Activated CD4-positive, alpha-beta T cell treated with anti-CD3 and anti-CD28 coated beads, Interleukin-2, amount 10 ng/mL, durations not matched to agents 24 days and 14 days (primary cell): Measurements from ENCODE around the gene GIT1. TPM values are rescaled to one million over a fixed set of nuclear protein-coding genes. Genes with fewer than 3 reads are reported as not detected.

Experiments
- DNase-seq: peaks from one replicate; pipeline ENCODE4 v3.0.0; 2022
- H3K27ac Mint-ChIP-seq: one replicate; pipeline ENCODE4 v1.8.0; 2022; ENCODE audit warnings: mild to moderate bottlenecking, mixed read lengths
- H3K27me3 Mint-ChIP-seq: one replicate; pipeline ENCODE4 v1.8.0; 2022; ENCODE audit warnings: mixed read lengths
- H3K36me3 Mint-ChIP-seq: one replicate; pipeline ENCODE4 v1.8.0; 2022; ENCODE audit warnings: low read depth, mild to moderate bottlenecking, mixed read lengths
- H3K4me1 Mint-ChIP-seq: one replicate; pipeline ENCODE4 v1.8.0; 2021; ENCODE audit warnings: mixed read lengths
- H3K4me3 Mint-ChIP-seq: one replicate; pipeline ENCODE4 v1.8.0; 2022; ENCODE audit warnings: mild to moderate bottlenecking, moderate library complexity, mixed read lengths
- H3K9me3 Mint-ChIP-seq: one replicate; pipeline ENCODE4 v1.8.0; 2021; ENCODE audit warnings: mixed read lengths
- intact Hi-C: fragments of 100-400 bp; cut with micrococcal nuclease; formaldehyde crosslinking; loops from one replicate; pipeline ENCODE4 v1.15.1; 2023
- total RNA-seq: library from RNA; stranded (reverse); gene quantifications from 2 replicates; pipeline ENCODE4 v1.2.3, GENCODE V29; 2022

The GIT1 gene
- total RNA-seq, 1 donor from 2014 or later, result 91.3 TPM

DNA sequence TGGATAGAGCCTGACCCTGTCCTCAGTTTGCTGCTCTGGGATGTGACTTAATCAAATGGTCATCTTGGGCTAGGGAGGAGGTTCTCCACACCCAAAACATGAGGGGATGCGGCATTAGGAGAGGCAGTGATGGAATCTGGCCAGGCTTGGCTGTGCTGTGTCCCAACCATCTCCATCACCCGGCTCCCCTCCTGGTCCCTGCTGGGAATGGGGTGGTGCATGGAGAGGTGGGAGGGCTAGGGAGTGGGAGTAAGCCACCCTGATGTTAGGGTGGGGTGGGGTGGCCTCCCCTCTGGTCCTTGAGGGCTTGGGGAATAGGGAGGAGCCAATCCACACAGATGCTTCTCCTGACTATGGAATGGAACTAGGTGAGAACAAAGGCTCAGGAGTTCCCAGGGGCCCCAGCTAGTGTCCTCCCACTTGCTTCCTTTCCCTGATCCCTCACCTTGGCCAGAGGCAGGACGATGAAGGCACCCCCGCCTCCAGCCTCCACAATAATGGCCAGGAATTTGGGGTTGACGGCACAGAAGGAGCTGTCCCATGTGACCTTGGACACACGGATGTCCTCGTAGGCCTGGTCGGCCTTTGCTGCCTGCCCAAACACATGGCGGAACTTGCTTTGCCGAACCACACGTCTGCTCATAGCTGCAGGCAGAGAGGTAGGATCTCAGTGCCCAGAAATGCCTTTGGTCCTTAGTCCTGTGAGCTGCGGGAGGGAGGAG is 31.5 kb upstream of the GIT1 start:
- Mint-ChIP-seq H3K9me3 (no peaks in the 10 kb centered on the region), H3K4me1 (peaks cover 50% of the 10 kb centered on the region), H3K4me3 (peak overlapping the region; percentile 82), H3K36me3 (no peaks in the 10 kb centered on the region), H3K27me3 (peaks cover 5% of the 10 kb centered on the region), H3K27ac (no peak overlapping the region)
- intact Hi-C loops, result no loop called here
- DNase-seq, result no peak

DNA sequence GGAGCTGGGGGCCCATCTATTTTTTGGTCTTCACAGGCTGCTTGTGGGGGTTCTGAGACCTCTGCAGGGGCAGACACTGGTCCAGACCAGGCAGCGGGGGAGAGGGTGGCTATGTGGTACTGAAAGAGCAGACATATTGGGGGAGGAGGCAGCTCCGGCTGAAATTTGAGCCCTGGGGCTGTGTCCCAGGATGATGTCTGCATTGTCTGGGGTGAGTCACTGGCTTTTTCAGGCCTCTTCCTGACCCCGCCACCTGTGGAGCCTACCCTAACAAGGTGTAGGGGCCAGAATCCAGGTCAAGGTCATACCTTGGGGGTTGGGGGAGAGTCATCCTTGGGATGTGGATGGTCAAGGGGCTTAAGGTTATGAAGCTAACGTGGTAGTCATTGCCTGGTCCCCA is 30.8 kb upstream of the GIT1 start:
- intact Hi-C loops, result no loop called here
- Mint-ChIP-seq H3K4me1 (peaks cover 48% of the 10 kb centered on the region), H3K36me3 (no peaks in the 10 kb centered on the region)

DNA sequence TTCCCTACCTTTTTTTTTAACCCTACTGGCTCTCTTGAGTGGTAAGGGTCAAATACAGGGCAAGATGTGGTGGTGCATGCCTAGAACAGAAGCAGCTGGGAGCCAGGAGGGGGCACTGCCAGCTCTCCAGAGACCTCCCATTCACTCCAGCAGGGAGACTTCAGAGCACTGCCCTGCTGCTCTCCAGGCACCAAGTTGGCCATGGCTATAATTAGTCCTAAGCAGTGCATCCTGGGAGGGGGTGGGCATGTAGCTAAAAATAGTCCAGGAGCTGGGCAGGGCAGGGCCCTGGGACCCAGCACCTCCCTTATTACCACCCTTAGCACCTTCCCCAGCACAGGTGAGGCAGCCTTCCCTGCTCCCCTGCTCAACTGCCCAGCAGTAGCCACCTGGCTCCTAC is 29.8 kb upstream of the GIT1 start:
- peaks cover 6% of the 10 kb centered on the region for H3K27me3 Mint-ChIP-seq

More for the DNA sequence above, 30.8 kb upstream of the GIT1 start:
- Mint-ChIP-seq H3K4me3 (no peak overlapping the region), H3K27ac (no peak overlapping the region), H3K9me3 (no peaks in the 10 kb centered on the region), H3K27me3 (peaks cover 6% of the 10 kb centered on the region)
- no peak for DNase-seq

DNA sequence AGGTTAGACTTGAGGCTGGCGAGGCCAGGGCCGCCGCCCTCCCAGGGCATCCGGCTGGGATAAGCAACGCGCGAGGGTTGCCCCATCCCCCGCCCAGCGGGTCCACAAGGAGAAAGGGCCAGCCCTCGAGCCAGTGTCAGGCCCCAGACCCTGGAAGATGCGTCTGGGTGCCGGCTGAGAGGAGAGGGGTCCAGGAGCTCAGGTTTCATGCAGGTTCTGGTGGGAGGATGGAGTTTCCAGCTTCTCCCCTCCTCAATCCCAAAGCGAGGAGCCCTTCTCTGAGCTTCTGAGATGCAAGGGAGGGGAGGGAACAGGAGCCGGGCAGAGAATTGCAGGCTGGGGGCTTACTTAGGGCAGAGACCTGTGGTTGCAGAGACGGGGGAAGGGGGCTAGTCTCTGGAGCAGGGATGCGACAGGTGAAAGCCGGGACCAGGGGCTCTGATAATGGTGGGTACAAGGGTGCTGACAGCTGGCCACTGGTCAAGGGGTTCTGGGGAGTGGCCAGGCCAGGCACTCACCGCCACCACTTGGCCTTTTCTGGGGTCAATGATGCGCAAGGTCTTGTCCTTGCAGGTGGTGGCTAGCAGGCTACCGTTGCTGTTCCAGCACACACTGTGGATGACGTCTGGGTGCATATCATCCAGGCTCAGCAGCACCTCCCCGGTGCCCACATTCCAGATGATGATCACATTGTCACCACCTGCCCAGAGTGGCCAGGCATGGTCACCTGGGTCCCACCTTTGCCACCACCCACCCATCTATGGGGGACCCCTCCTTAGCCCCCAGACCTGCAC is 29.0 kb upstream of the GIT1 start:
- no peaks in the 10 kb centered on the region for H3K36me3 Mint-ChIP-seq
- H3K9me3 Mint-ChIP-seq, result no peaks in the 10 kb centered on the region
- intact Hi-C loops, result loop anchor here (5.0 kb wide), 1 partner anchor 314 kb away; the partner anchor contains the start of gene SSH2
- peaks cover 45% of the 10 kb centered on the region for H3K4me1 Mint-ChIP-seq
- peak; percentile 59 for DNase-seq
- H3K27ac Mint-ChIP-seq, result peak overlapping the region; percentile 58
- H3K4me3 Mint-ChIP-seq, result peak overlapping the region; percentile 83
- H3K27me3 Mint-ChIP-seq, result peaks cover 6% of the 10 kb centered on the region

More for the DNA sequence above, 29.8 kb upstream of the GIT1 start:
- H3K4me3 Mint-ChIP-seq, result no peak overlapping the region
- H3K27ac Mint-ChIP-seq, result no peak overlapping the region
- intact Hi-C loops, result loop anchor here (5.0 kb wide), 1 partner anchor 313 kb away; the partner anchor contains the start of gene SSH2
- H3K4me1 Mint-ChIP-seq, result peaks cover 48% of the 10 kb centered on the region
- no peaks in the 10 kb centered on the region for H3K9me3 Mint-ChIP-seq
- no peaks in the 10 kb centered on the region for H3K36me3 Mint-ChIP-seq
- DNase-seq, result no peak

DNA sequence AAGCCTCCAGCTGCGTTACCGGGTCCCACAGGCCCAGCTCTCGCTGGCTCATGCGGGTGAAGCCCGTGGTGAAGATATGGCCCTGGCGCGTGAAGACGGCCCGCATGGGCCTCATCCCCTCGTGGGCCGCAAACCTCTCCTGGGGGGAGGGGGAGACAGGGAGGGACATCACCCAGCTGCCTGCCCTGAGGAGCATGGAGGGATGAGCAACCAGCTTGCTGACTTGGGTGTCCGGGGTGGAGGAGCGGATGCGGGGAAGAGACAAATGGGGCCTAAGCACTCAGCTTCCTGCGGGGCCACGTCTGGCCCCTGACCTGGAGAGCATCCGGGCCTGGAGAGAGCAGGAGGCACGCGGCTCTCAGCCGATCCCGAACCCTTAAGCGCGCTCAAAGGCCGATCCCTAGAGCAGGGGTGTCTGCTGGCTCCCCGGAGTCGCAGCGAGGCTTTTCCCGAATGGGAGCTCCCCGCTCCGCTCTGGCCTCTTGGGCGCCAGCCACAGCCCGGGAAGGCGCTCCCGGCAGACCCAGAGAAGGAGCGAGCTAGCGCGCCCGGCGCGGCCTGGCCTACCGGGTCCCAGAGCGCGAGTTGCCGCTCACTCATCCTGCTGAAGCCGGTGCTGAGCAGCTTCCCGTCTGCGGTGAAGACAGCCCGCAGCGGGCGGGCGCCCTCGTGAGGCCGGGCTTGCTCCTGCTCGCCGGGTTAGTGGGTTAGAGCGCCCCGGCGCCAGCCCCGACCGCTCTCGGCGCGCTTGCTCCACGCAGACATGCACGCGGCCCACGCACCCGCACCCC is 28.2 kb upstream of the GIT1 start:
- Mint-ChIP-seq H3K36me3 (no peaks in the 10 kb centered on the region), H3K27me3 (peaks cover 6% of the 10 kb centered on the region), H3K9me3 (no peaks in the 10 kb centered on the region), H3K4me1 (peaks cover 40% of the 10 kb centered on the region), H3K27ac (peak overlapping the region; percentile 93), H3K4me3 (peak overlapping the region; percentile 83)
- intact Hi-C loops, result loop anchor here (2.0 to 5.0 kb wide), 2 partner anchors 143 to 315 kb away; partner anchors contain the start of gene SSH2
- DNase-seq, result peak; percentile 97

DNA sequence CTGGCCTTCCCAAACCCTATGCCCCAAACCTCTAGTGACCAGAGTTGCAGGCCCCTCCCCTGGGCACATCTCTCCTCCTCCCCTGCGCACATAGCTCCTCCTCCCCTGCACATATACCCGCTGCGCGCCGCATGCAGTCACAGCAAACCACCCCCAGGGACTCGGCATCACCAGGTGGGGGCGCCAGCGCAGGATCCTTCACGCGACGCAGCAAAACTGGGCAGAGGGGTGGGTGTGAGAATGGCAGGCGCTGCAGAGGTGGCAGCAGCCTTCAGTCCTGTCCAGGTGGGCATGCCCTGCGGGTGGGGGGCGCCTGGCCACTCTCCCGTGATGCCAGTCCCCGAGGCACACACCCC is 27.7 kb upstream of the GIT1 start:
- Mint-ChIP-seq H3K9me3 (no peaks in the 10 kb centered on the region), H3K27ac (peak overlapping the region; percentile 93), H3K4me3 (peak overlapping the region; percentile 83), H3K36me3 (no peaks in the 10 kb centered on the region), H3K4me1 (peaks cover 38% of the 10 kb centered on the region), H3K27me3 (peaks cover 6% of the 10 kb centered on the region)
- intact Hi-C loops, result loop anchor here (2.0 to 5.0 kb wide), 2 partner anchors 144 to 315 kb away; partner anchors contain the start of gene SSH2
- DNase-seq, result peak; percentile 97

DNA sequence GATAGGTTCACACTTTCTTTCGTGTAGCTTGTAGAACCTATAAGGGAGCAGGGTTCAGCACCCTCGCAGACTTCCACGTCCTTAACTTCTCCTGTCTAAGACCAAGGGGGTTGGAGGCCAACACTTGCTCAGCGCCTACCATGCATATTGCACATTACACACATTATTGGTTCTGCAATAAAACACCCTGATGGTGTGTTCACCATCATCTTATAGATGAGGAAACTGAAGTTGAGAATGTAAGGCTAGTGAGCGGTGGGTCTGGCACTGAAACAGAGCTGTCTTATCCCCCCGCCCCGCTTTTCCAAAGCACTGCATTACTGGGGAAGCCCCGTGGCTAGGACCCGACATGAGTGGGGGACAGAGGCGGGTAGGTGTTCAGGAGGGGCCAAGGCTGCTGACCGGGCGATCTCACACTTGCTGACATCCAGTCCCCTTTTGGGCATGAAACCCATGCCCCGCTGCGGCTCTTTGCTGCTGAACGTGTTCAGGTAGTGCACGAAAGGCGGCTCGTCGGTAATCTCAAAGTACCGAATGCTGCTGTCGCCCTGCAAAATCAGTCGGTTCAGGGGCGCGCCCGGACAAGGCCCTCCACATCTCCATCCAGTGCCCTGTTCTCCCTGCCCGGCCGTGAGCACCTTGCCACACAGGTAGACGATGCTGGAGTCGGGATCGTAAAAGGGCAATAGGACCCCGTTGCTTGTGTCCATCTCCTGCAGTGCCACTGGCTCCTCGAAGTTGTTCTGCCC is 27.0 kb upstream of the GIT1 start:
- H3K36me3 Mint-ChIP-seq, result no peaks in the 10 kb centered on the region
- peaks cover 6% of the 10 kb centered on the region for H3K27me3 Mint-ChIP-seq
- peaks cover 35% of the 10 kb centered on the region for H3K4me1 Mint-ChIP-seq
- intact Hi-C loops, result loop anchor here (2.0 to 5.0 kb wide), 2 partner anchors 144 to 316 kb away; partner anchors contain the start of gene SSH2
- no peaks in the 10 kb centered on the region for H3K9me3 Mint-ChIP-seq
- DNase-seq, result peak; percentile 76
- peak overlapping the region; percentile 93 for H3K27ac Mint-ChIP-seq
- peak overlapping the region; percentile 83 for H3K4me3 Mint-ChIP-seq

DNA sequence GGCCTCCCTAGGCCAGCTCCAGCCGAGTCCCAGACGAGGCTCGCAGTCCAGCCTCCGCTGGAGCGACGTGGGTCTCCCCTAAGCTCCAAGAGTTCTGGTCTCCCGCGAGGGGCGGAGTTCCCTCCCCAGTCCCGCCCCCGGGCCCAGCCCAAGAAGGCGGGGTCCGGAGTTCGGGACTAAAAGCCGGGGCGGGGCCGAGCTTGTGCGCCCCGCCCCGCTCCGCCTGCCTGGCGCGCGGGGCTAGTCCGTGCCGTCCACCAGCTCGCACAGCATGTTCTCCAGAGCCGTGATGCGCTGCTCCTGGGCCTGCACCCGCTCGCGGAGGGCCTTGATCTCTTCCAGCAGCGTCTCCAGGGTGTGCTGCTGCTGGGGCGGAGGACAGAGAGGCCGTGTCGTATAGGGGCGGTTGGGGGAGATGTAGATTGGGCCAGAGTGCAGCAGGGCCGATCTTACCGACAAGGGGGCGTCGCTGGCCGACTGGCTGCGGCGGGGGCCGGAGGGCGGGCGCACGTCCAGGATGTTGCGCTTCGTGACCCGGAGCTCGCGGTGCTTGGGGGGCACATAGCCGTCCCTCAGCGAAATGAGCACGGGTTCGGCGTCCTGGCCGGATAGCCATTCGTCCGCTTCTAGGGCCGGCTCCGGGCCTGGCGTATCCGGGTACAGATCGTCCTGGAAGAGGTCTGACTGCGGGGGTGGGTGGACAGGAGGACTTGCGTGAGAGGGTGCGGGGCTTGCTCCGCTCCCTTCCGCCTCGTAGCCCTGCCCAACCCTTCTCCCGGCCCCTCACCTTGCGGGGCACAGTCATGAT is 26.2 kb upstream of the GIT1 start:
- peak; percentile 98 for DNase-seq
- Mint-ChIP-seq H3K27me3 (peaks cover 6% of the 10 kb centered on the region), H3K4me3 (peak overlapping the region; percentile 83), H3K36me3 (no peaks in the 10 kb centered on the region), H3K4me1 (peaks cover 35% of the 10 kb centered on the region), H3K9me3 (no peaks in the 10 kb centered on the region), H3K27ac (peak overlapping the region; percentile 82)
- intact Hi-C loops, result loop anchor here (1.0 to 5.0 kb wide), 5 partner anchors 9 to 317 kb away; partner anchors contain the start of genes SSH2 and TP53I13

DNA sequence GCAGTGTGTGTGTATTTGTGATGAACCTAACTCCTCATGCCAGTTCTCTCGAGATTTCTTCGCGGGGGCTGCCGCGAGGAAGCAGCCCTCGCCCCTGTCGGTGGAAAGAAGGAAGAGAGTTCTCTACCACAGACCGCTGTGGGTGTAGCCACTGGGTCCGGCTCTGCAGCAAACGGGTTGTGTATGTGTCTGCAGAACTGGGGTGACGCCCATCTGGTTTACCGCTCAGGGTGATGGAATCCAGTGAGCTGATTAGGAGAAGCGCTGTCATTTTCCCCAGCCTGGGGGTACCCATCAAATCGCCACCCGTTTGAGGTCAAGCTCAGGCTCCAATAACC is 25.6 kb upstream of the GIT1 start:
- DNase-seq, result peak; percentile 93
- Mint-ChIP-seq H3K27ac (peak overlapping the region; percentile 82), H3K4me3 (peak overlapping the region; percentile 83), H3K36me3 (no peaks in the 10 kb centered on the region), H3K27me3 (peaks cover 6% of the 10 kb centered on the region), H3K4me1 (peaks cover 35% of the 10 kb centered on the region), H3K9me3 (no peaks in the 10 kb centered on the region)
- intact Hi-C loops, result loop anchor here (1.0 to 5.0 kb wide), 4 partner anchors 9 to 317 kb away; partner anchors contain the start of genes SSH2 and TP53I13

DNA sequence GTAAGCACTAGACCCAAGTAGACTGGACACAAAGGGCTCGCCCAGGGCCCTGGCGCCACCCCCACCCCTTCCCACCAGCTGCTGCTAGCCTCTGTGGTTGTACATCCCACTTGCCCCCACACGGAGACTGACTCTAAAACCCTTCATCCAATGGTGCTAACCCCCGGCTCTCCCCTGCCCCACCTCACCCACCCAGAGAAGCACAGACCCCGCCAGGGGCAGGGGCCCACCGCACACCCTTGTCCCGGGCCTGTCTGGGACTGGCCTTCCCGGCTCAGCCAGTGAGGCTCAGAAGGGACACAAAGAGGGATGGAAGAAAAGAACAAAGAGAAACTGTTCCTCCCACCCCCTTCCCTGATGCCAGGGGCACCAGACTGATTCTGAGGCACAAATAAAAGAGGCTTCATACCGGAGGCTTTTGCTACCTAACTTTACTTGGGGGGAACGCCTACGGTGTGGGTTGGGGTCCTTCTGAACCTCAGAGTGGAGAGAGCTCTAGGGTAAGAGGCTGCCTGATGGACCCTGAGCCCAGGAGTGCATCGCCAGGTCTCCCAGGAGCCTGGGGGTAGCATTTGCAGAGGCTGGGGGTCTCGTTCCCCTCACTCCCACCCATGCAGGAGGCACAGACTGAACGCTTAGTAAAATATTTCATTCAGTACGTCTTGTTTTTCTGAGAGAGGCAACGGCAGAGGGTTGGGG is 25.1 kb upstream of the GIT1 start:
- Mint-ChIP-seq H3K36me3 (peaks cover under 1% of the 10 kb centered on the region), H3K4me3 (peak overlapping the region; percentile 83), H3K9me3 (no peaks in the 10 kb centered on the region), H3K4me1 (peaks cover 35% of the 10 kb centered on the region), H3K27me3 (peaks cover 6% of the 10 kb centered on the region), H3K27ac (peak overlapping the region; percentile 82)
- DNase-seq, result no peak
- intact Hi-C loops, result loop anchor here (1.0 to 5.0 kb wide), 4 partner anchors 10 to 318 kb away; partner anchors contain the start of genes SSH2 and TP53I13

DNA sequence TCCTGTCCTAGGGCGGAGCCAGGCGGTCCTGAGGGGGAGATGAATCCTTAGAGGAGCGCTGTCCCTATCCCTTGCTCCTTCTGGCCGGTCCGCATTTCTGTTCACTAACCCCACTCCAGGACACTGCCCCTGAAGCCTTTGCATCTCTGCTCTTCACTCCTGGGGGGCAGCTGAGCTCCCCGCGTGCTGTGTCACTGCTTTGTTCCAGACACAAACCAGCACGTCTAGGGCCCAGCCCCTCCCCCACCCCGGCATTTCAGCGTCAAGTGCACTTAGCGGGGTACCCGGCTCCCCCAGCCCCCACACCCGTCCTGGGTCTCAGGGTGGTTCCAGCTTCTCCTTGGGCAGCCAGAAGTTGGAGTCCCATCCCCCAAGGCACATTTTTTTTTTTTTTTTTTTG is 24.4 kb upstream of the GIT1 start:
- intact Hi-C loops, result loop anchor here (1.0 kb wide), 1 partner anchor 34 kb away; no protein-coding TSS in a partner anchor
- DNase-seq, result no peak
- peaks cover 35% of the 10 kb centered on the region for H3K4me1 Mint-ChIP-seq
- H3K4me3 Mint-ChIP-seq, result peak overlapping the region; percentile 83
- peak overlapping the region; percentile 34 for H3K27ac Mint-ChIP-seq
- no peaks in the 10 kb centered on the region for H3K9me3 Mint-ChIP-seq
- H3K27me3 Mint-ChIP-seq, result peaks cover 6% of the 10 kb centered on the region
- H3K36me3 Mint-ChIP-seq, result peaks cover 2% of the 10 kb centered on the region
